HG03520 (cell line): Measurements from ENCODE around the gene FBXO21.
"Not testable (repeated sequence)": the region's sequence is repeated elsewhere in the genome, so short reads cannot be mapped to it uniquely, and the experiment has no call there.

Experiments used
- ATAC-seq: cut with Tn5 transposase; IDR thresholded peaks from one replicate; pipeline ENCODE4 v1.9.1; 2021; ENCODE audit warnings: mild to moderate bottlenecking, moderate library complexity; ENCODE audit not compliant: unreplicated experiment

The FBXO21 gene

DNA sequence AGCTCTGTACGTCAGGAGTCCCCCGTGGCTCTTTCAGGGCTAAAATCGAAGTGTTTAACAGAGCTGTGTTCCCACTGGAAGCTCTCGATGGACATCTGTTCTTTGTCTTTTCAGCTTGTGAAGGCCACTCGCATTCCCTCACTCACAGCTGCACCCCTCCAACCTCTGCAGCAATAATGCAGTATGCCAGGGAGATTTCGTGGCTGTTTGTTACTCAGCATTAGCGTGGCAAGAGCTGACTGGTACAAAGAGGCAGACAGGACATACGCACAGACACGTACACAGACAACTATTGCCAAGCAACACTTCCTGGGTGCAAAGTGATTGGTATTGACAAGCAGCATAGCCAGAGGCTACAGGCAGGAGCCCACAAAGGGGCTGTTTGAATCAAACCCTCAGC, 11.8 kb upstream of the FBXO21 start:
- ATAC-seq, result no peak

DNA sequence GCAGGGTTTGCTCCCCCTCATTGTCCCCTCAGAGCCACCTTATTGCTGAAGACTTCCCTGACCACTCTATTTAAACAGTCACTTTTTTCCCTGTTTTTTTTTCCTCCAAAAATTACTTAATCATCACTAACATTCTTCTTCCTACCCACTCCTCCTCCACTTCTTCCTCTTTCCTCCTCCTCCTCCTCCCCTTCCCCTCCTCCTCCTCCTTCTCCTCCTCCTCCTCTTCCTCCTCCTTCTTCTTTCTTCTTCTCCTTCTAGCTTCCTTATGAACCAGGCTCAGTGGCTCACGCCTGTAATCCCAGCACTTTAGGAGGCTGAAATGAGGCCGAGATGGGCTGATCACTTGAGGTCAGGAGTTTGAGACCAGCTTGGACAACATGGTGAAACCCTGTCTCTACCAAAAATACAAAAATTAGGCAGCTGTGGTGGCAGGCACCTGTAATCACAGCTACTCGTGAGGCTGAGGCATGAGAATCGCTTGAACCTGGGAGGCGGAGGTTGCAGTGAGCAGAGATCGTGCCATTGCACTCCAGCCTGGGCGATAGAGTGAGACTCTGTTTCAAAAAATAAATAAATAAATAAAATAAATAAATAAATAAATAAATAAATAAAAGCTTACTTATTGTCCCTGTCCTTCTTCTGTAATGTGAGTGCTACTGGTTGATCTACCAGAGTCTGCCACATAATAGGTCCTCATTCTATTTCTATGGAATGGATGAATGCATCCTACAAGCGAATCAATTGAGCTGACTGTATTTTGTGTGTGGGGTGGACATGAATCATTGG, 9.9 kb upstream of the FBXO21 start:
- ATAC-seq, result not testable (repeated sequence)

DNA sequence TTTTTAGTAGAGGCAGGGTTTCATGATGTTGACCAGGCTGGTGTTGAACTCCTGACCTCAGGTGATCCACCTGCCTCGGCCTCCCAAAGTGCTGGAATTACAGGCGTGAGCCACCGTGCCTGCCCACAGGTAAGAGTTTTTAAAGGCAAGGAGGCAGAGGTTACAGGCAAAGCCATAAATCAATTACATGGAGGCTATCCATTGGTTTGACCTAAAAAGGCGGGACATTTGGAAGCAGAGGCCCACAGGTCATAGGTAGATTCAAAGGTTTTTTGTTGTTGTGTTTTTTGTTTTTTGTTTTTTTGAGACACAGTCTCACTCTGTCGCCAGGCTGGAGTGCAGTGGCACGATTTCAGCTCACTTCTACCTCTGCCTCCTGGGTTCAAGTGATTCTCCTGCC, 6.1 kb upstream of the FBXO21 start:
- not testable (repeated sequence) for ATAC-seq

DNA sequence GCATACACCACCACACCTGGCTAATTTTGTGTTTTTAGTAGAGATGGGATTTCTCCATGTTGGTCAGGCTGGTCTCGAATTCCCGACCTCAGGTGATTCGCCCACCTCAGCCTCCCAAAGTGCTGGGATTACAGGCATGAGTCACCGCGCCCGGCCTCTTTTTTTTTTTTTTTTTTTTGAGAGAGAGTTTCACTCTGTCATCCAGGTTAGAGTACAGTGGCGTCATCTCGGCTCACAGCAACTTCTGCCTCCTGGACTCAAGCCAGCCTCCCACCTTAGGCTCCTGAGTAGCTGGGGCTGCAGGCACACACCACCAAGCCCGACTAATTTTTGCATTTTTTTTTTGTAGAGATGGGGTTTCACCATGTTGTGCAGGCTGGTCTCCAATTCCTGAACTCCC, 4.8 kb upstream of the FBXO21 start:
- not testable (repeated sequence) for ATAC-seq

DNA sequence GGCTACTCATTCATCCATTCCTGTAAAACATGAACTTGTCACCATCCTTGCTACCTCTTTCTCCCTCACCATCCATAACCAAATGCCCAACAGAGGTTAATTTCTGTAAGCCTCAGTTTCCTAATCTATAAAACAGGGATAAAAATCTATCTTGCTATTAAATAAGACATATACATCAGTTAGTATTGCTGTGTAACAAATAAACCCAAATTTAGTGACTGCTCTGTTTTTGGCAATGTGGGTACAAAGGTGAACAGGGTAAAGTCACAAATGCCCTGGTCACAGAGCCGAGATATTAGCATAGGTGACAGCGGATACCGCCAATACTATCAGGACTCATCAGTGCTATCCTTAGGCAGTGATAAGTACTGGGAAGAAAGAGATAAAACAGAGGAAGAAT, 3.6 kb upstream of the FBXO21 start:
- no peak for ATAC-seq

DNA sequence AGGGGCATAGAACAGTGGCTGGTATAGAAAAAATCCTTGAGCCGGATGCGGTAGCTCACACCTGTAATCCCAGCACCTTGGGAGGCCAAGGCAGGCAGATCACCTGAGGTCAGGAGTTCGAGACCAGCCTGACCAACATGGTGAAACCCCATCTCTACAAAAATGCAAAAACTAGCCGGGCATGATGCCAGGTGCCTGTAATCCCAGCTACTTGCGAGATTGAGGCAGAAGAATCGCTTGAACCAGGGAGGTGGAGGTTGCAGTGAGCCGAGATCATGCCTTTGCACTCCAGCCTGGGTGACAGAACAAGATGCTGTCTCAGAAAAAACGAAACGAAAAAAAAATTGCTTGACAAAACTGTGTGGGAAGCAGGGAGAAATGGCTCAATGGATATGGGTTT, 2.3 kb upstream of the FBXO21 start:
- ATAC-seq, result not testable (repeated sequence)

DNA sequence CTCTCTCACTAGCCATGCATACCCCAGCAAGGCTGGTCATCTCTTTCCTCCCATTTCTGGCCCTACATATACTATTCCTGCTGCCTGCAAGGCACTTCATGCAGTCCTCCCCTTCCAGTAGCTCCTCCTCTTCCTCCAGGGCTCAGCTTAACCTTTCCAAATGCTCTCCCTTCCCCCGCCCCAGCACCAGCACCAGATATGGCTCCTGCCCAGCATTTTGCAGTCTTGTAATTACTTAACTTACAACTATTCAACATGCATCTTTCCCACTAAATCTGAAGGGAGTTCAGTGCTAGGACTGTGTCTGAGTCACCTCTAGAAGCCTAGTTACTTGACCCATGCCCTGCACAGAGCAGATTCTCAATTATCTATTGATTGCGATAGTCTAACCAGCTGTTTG, 1.8 kb upstream of the FBXO21 start:
- no peak for ATAC-seq

DNA sequence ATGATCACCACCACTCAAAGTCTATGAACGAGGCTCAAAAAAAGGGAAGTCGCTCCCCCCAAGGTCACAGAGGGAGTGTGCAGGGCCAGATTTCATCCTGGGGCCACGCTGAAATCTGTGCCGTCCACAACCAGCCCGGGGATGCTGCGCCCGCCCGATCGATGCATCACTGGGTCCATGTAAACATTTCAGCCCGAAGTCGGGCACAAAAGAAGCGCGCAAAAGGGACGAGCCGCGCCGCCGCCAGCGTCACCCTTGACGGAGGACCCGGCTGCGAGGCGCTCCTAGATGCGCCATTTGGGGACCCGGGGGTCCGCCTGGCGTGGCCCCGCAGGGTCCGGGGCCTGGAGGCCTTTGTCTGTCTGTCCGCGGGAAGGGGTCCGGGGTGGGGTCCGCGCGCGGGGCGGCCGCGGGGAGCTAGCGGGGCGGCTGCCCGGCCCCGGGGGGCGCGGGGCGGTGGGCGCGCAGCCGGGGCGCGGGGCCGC, 503 bp downstream of the FBXO21 start:
- peak; percentile 41 for ATAC-seq

DNA sequence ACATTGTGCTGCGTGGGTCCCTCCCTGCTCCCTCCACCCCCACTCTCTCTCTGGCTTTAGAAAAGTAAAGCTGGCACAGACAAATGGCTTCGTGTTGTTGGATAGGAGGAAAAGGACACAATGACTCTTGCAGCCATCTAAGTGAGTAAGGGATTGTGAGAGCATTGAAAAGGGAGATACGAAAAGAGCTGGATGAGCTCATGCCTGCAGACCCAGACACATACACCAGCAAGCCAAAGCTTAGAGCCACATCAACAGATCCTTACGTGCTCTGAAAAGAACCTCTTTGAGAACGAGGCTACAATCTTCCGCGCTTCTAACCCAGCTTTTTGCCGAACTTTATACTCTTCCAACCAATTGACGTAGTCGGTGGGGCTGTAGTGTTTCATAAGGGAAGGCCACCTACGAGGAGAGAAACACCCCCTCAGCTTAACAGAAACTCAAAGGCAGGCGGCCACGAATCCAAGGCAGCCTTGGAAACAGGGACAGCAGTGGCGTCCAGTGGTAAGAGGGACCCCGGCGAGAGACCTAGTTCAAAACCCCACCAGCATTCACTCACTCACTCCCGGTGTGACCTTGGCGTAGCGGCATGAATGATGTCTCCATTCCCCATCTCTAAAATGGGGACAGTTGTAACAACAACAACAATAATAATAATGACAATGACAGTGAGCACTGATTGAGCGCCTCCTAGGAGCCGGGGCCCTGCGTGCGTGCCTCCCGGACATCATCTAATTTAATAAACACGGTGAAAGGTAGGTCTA, 1.1 kb downstream of the FBXO21 start:
- no peak for ATAC-seq

DNA sequence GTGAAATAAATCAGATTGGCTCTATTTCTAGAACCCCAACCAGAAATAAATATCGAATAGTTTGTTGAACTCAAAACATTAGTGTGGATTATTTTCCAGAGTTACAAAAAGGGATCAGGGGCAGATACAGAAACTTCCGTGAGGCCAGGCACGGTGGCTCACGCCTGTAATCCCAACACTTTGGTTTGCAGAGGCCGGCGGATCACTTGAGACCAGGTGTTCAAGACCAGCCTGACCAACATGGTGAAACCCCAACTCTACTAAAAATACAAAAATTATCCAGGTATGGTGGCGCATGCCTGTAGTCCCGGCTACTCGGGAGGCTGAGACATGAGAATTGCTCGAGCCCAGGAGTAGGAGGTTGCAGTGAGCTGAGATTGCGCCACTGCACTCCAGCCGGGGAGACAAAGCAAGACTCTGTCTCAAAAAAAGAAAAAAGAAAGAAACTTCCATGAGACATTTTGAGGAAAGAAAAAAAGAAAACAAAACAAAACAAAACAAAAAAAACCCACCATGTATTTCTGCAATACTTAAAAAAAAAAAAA, 2.1 kb downstream of the FBXO21 start:
- ATAC-seq, result no peak

DNA sequence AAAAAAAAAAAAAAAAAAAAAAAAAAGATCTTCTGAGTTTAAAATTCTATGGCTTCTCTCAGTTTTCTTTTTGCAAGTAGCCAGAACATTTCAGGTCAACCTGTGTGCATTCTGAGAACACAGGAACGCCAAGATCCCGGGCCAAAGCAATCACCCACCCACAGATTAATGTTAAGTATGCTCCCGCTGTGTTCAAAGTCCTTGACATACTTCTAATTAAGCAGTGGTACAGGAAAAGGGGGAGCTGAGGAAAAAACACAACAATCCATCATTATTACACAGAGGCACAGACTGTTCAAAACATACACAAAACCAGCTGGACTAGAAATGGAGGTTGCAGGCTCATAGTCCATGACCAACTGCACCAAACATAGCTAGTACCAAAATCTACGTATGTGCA, 2.8 kb downstream of the FBXO21 start:
- ATAC-seq, result no peak

DNA sequence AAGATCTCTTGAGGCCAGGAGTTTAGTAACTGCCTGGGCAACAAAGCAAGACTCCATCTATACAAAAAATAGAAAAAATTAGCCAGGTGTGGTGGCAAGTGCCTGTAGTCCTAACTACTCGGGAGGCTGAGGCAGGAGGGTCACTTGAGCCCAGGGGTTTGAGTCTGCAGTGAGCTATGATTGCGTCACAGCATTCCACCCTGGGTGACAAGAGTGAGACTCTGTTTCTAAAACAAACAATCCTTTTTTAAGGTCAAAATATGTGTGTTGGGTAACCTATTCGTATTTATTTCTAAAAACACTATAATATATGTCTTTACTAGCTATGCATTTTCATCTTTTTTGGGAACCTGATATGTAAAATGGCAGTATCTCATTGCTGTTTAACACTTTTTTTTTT, 7.4 kb downstream of the FBXO21 start:
- ATAC-seq, result no peak

DNA sequence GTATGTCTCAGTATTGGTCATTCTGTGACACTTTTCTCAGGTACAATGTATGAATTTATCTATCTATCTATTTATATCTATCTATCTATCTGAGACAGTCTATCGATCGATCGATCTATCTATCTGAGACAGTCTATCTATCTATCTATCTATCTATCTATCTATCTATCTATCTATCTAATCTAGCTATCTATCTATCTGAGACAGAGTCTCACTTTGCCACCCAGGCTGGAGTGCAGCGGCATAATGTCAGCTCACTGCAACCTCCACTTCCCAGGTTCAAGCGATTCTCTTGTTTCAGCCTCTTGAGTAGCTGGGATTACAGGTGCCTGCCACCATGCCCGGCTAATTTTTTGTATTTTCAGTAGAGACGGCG, 8.8 kb downstream of the FBXO21 start:
- ATAC-seq, result not testable (repeated sequence)

DNA sequence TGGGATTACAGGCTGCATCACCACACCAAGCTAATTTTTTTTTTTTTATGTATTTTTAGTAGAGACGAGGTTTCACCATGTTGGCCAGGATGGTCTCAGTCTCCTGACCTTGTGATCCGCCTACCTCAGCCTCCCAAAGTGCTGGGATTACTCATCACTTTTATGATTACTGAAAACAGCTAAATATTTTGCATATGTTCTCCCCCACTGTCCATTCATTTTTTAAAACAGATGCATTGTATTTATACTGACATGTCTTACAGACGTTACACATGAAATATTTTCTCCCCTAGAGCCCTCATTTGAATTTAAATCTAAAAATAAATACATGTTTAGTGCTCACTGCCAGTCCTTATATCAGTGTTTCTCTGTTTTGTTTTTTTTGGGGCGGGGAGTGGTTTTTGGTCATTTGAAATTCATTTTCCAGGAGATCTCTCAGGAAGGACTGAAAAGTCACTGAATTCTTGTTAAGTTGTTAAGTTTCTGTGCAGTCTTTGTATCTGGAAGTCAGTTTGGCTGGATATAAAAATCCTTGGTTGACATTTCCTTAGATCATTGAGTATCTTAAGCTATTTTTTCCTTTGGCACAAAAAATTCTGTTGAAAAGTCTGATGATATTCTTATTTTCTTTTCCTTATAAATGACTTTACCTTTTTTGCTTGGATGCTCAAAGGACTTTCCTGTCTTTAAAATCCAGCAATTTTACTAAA, 9.4 kb downstream of the FBXO21 start:
- ATAC-seq, result no peak

DNA sequence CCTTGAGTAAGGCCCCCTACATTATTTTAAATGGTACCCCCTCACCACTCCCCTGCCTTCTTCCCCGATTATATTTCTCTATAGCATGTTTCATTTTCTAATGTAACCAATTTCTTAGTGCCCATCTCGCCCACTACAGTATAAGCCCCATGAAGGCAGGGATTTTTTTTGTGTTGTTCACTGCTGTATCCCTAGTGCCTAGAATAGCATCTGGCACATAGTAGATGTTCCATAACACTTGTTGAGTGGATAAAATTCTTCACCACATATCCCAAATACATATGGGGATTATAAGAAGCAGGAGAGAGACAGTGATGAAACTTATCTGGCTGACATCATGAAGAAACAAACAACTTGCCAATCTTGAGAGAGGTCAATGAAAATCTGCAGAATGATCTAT, 11.5 kb downstream of the FBXO21 start:
- ATAC-seq, result no peak

DNA sequence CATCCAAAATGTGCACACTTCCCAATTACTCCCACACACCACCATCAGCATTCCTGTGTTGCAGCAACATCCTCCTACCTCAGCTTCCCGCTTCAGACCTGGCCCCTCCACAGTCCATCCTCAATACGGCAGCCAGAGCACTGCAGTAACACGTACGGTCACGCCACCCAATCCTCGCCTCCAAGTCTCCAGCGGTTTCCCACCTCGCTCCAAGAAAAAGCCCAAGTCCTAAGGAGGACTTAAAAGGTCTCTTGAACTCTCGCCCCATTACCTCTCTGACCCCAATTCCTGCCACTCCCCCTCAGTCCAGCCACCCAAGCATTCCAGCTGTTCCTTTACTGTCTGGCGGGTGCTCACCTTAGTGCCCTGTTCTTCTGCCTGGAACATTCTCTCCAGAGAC, 12.0 kb downstream of the FBXO21 start:
- ATAC-seq, result no peak

DNA sequence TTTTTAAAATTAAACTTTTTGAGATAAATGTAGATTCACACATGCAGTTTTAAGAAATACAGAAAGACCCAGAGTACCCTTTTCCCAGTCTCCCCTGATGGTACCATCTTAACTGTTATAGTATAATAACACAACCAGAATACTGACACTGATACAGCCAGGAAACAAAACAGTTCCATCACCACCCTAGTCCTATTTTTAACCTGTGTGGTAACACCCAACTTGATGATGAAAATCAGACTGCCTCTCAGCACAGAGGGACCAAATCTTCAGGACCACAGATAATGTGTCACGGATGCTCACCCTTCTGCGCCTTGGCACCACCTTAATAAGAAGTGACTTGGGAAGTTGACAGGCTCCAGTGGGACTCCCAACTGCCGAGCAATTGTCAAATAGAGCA, 18.1 kb downstream of the FBXO21 start:
- ATAC-seq, result no peak

DNA sequence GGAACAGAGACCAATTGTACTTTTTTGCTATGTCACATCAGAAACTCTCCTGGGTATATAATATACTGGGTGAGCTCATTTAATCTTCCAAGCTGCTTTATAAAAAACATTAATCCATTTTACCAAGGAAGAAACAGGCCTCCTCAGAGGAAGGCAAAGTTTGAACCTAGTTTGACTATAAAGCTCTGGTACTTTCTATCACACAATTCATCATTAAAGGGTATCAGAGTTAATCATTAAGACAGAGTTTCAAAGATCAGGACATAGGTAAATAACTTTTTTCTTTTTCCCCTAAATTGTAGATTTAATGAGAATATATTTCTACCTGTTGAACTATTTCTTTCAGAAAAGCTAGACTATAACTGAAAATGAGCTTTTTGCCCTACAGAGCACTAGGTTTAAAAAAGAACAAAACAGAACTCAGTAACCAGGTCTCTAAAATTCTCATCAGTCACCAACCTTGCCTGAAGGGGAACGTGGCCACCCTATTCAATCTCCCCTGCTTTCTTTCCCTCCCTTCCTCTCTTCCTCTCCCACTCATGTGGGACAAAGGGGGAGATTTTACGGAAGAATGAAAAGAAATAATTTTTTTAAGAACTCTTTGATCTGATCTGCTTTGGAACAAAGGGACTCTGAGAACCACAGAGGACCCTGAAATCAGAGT, 18.6 kb downstream of the FBXO21 start:
- ATAC-seq, result no peak

DNA sequence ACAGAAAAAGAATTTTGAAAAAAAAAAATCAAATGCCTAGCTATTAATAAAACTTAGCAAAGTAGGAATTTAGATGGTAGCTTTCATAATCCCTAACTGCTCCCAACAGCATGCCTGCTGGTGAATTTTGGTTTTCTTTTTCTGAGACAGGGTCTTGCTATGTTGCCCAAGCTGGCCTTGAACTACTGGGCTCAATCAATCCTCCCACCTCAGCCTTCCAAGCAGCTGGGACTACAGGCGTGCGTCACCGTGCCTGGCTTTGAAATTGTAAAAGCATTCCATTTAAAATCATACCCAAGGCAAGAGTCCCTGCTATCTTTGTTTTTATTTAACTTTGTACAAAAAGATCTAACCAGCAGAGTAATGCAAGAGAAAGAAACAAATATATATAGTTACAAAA, 20.7 kb downstream of the FBXO21 start:
- no peak for ATAC-seq

DNA sequence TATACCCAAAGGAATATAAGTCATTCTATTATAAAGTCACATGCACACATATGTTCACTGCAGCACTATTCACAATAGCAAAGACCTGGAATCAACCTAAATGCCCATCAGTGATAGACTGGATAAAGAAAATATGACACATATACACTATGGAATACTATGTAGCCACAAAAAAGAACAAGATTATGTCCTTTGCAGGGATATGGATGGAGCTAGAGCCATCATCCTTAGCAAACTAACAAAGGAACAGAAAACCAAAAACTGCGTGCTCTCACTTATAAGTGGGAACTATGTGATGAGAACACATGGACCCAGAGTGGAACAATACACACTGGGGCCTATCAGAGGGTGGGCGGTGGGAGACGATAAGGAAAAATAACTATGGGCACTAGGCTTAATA, 21.3 kb downstream of the FBXO21 start:
- ATAC-seq, result no peak

DNA sequence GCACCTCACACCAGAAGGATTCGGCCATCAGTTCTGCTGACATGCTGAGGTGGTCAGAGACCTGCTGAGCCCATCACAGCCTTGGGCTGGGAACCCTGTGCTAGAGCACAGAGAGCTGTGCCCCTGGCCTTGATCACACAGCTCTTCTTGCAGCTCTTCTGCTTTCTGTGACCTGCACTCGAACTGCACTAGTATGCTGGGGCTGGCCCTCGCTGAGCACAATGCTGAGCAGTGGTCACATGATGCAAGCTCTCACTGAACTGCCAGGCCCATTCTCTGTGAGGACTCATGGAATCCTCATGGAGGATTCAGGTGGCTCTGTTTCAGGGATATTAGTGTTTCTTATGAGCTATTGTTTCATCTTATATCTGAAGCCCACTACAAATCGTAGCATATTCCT, 22.5 kb downstream of the FBXO21 start:
- no peak for ATAC-seq
